CD4-positive, alpha-beta T cell (primary cell): ENCODE measurements around the gene FBXO44. TPM values are rescaled to one million over a fixed set of nuclear protein-coding genes. Genes with fewer than 3 reads are reported as not detected.
"Not testable (repeated sequence)": the region's sequence is repeated elsewhere in the genome, so short reads cannot be mapped to it uniquely, and the experiment has no call there.

Experiments
- ATAC-seq: fragments of 200-7000 bp; cut with Tn5 transposase; one replicate; pipeline ENCODE4 v1.10.0; 2022; ENCODE audit warnings: mild to moderate bottlenecking; ENCODE audit not compliant: poor library complexity
- CTCF ChIA-PET: fragments of 350-600 bp; sonication (Branson Sonifier 250); formaldehyde crosslinking; loops from one replicate; lab custom pipeline; 2021; ENCODE audit warnings: antibody characterized with exemption, inconsistent platforms; lab: Charles Lee
- POLR2A ChIA-PET: fragments of 350-600 bp; sonication (Branson Sonifier 250); formaldehyde crosslinking; loops from one replicate; lab custom pipeline; 2021; ENCODE audit warnings: antibody characterized with exemption, inconsistent platforms; lab: Charles Lee
- DNase-seq, 14 experiments: peaks; one replicate each; pipeline ENCODE4 v3.0.0-alpha.2; 2013 to 2020; ENCODE audit warnings: mixed read lengths in 2 of 14
- H3K27ac ChIP-seq, 2 donors: one replicate each; pipeline versions ENCODE4 v1.5.1 to v1.7.0; 2013; ENCODE audit warnings: low read length in 2 of 2, low read depth in 1 of 2, mild to moderate bottlenecking in 1 of 2
- H3K27me3 ChIP-seq, 2 experiments: 1 replicate in 1 of 2; 2 replicates in 1 of 2; pipeline versions ENCODE4 v1.6.1 to v1.7.0; 2013; ENCODE audit warnings: low read length in 2 of 2, control low read depth in 1 of 2, mild to moderate bottlenecking in 1 of 2, moderate library complexity in 1 of 2; ENCODE audit not compliant: insufficient read depth in 2 of 2, control insufficient read depth in 1 of 2
- H3K36me3 ChIP-seq: one replicate; pipeline ENCODE4 v1.6.1; 2013; ENCODE audit warnings: low read length, control low read depth; ENCODE audit not compliant: insufficient read depth
- H3K4me1 ChIP-seq: one replicate; pipeline ENCODE4 v1.6.1; 2013; ENCODE audit warnings: low read length, control low read depth; ENCODE audit not compliant: insufficient read depth
- H3K4me3 ChIP-seq: one replicate; pipeline ENCODE4 v1.5.1; 2013; ENCODE audit warnings: mild to moderate bottlenecking, low read length, moderate library complexity
- H3K9me3 ChIP-seq, 2 experiments: 1 replicate in 1 of 2; 2 replicates in 1 of 2; pipeline versions ENCODE4 v1.6.1 to v1.7.0; 2013; ENCODE audit warnings: low read length in 2 of 2, mild to moderate bottlenecking in 2 of 2, control low read depth in 1 of 2, moderate library complexity in 1 of 2; ENCODE audit not compliant: control insufficient read depth in 1 of 2, insufficient read depth in 1 of 2
- H3K27ac Mint-ChIP-seq: one replicate; pipeline ENCODE4 v1.8.0; 2020; ENCODE audit warnings: mixed read lengths
- H3K27me3 Mint-ChIP-seq: one replicate; pipeline ENCODE4 v1.8.0; 2021; ENCODE audit warnings: mixed read lengths
- H3K36me3 Mint-ChIP-seq: one replicate; pipeline ENCODE4 v1.8.0; 2021; ENCODE audit warnings: low read depth, mixed read lengths
- H3K4me1 Mint-ChIP-seq: one replicate; pipeline ENCODE4 v1.8.0; 2021; ENCODE audit warnings: low read depth, mixed read lengths
- H3K4me3 Mint-ChIP-seq: one replicate; pipeline ENCODE4 v1.8.0; 2020; ENCODE audit warnings: mild to moderate bottlenecking, mixed read lengths
- H3K9me3 Mint-ChIP-seq: one replicate; pipeline ENCODE4 v1.8.0; 2020; ENCODE audit warnings: mixed read lengths
- CTCF ChIP-seq: fragments of 200-600 bp; IDR thresholded peaks from one replicate; pipeline ENCODE4 v1.8.0; 2022; ENCODE audit warnings: antibody characterized with exemption, mild to moderate bottlenecking
- intact Hi-C, 2 experiments: fragments of 100-400 bp; cut with DNase I in 1 of 2; cut with micrococcal nuclease in 1 of 2; formaldehyde crosslinking; loops; one replicate each; pipeline versions ENCODE4 v1.15.1 to v1.9.0; 2023 to 2025; cut with DNase I, micrococcal nuclease
- polyA plus RNA-seq, 2 donors: library from polyadenylated mRNA; unstranded; fragments of 120-200 nt; gene quantifications; one replicate each; pipeline ENCODE4 v1.2.1, GENCODE V29; 2013
- total RNA-seq, 174 experiments: library from RNA in 2 of 174; stranded (reverse) in 2 of 174; gene quantifications; one replicate each; pipeline ENCODE4 v1.2.3 and lab custom pipeline; 2021 to 2026

The FBXO44 gene
- total RNA-seq = 10 to 100 TPM; 44.9 to 48.4 TPM
- polyA plus RNA-seq (2013, experiment 1 of 2) = 20.0 TPM
- polyA plus RNA-seq (2013, experiment 2 of 2) = 32.1 TPM
- 6.3 to 73.6 (median 23.7) reads per million in 172 experiments for total RNA-seq (lab: John Stamatoyannopoulos, UW)

- peak within 1 kb of the TSS; percentile 51 for H3K27ac Mint-ChIP-seq
Observed at GRCh38 chr1:11654137-11654938, at the start of gene FBXO44, which contains the start of gene FBXO2. TSS of gene FBXO44 (plus strand) at chr1:11654877. CDS start at chr1:11655836, 959 bp downstream. TSS of gene FBXO2 (minus strand) at chr1:11654429. CDS start at chr1:11654340, 89 bp downstream.

GRCh38 chr1:11606775-11607174, 47.9 kb upstream of the FBXO44 start:
- no peaks in the 10 kb centered on the region for H3K27me3 Mint-ChIP-seq
- H3K27ac Mint-ChIP-seq = no peak overlapping the region
- Histone ChIP-seq H3K9me3 (peaks cover 0 to 5% of the 10 kb centered on the region in 2 experiments), H3K27ac (no peak overlapping the region), H3K27me3 (peaks cover 0 to 7% of the 10 kb centered on the region in 2 experiments), H3K36me3 (no peaks in the 10 kb centered on the region), H3K4me3 (no peak overlapping the region), H3K4me1 (no peaks in the 10 kb centered on the region)
- no peak for ATAC-seq
- H3K9me3 Mint-ChIP-seq = no peaks in the 10 kb centered on the region
- intact Hi-C loops = no loop called here
- no peak for DNase-seq
- ChIA-PET POLR2A (no interaction called here), CTCF (no interaction called here)
- no peaks in the 10 kb centered on the region for H3K36me3 Mint-ChIP-seq
- no peaks in the 10 kb centered on the region for H3K4me1 Mint-ChIP-seq
- TF ChIP-seq CTCF = no peak
- H3K4me3 Mint-ChIP-seq = no peak overlapping the region

More at GRCh38 chr1:11654137-11654938, at the start of gene FBXO44, which contains the start of gene FBXO2:
- Mint-ChIP-seq H3K4me3 (peak within 1 kb of the TSS; percentile 83), H3K36me3 (peaks cover 23% of the 10 kb centered on the region), H3K9me3 (no peaks in the 10 kb centered on the region), H3K4me1 (peaks cover 44% of the 10 kb centered on the region), H3K27me3 (no peaks in the 10 kb centered on the region)
- Histone ChIP-seq H3K27me3 (no peaks in the 10 kb centered on the region), H3K9me3 (no peaks in the 10 kb centered on the region), H3K27ac (no peak within 1 kb of the TSS), H3K4me3 (peak within 1 kb of the TSS; percentile 69), H3K4me1 (peaks cover 51% of the 10 kb centered on the region), H3K36me3 (peaks cover 16% of the 10 kb centered on the region)
- peak; percentile 44 to 83 (median 66) for DNase-seq
- CTCF ChIA-PET = interaction anchor here (0.5 to 2.7 kb wide), 3 partner anchors 11 to 617 kb away, joined by 3 to 14 read pairs (median 4); no protein-coding TSS in a partner anchor
- peak; percentile 76 for ATAC-seq
- intact Hi-C loops = loop anchor here in 1 of 2 experiments (1.0 to 5.0 kb wide), 4 partner anchors 27 to 381 kb away; partner anchors contain the start of genes CLCN6, MAD2L2, MTHFR and UBIAD1
- POLR2A ChIA-PET = interaction anchor here (0.8 to 4.6 kb wide), 9 partner anchors 9 to 642 kb away, joined by 3 to 47 read pairs (median 3); partner anchors contain the start of genes AGTRAP, FBXO6, MTOR and TARDBP
- no peak for TF ChIP-seq CTCF

GRCh38 chr1:11608596-11609130, 46.0 kb upstream of the FBXO44 start:
- H3K4me1 Mint-ChIP-seq, H3K9me3 ChIP-seq, H3K27me3 ChIP-seq, POLR2A ChIA-PET, H3K27me3 Mint-ChIP-seq, ATAC-seq, H3K27ac Mint-ChIP-seq, H3K4me3 ChIP-seq, H3K4me1 ChIP-seq, H3K27ac ChIP-seq, H3K36me3 ChIP-seq, H3K4me3 Mint-ChIP-seq, intact Hi-C loops, CTCF ChIA-PET, DNase-seq, H3K9me3 Mint-ChIP-seq, H3K36me3 Mint-ChIP-seq: not testable (repeated sequence)

GRCh38 chr1:11609378-11609777, 45.3 kb upstream of the FBXO44 start:
- H3K4me3 Mint-ChIP-seq, intact Hi-C loops, H3K36me3 ChIP-seq, DNase-seq, ATAC-seq, H3K9me3 Mint-ChIP-seq, H3K4me1 Mint-ChIP-seq, H3K4me3 ChIP-seq, POLR2A ChIA-PET, H3K27me3 Mint-ChIP-seq, H3K27me3 ChIP-seq, H3K27ac ChIP-seq, H3K4me1 ChIP-seq, CTCF ChIA-PET, H3K9me3 ChIP-seq, H3K36me3 Mint-ChIP-seq, H3K27ac Mint-ChIP-seq: not testable (repeated sequence)
